ENCODE measurements around the gene TRIO.

Gene TRIO

DNA sequence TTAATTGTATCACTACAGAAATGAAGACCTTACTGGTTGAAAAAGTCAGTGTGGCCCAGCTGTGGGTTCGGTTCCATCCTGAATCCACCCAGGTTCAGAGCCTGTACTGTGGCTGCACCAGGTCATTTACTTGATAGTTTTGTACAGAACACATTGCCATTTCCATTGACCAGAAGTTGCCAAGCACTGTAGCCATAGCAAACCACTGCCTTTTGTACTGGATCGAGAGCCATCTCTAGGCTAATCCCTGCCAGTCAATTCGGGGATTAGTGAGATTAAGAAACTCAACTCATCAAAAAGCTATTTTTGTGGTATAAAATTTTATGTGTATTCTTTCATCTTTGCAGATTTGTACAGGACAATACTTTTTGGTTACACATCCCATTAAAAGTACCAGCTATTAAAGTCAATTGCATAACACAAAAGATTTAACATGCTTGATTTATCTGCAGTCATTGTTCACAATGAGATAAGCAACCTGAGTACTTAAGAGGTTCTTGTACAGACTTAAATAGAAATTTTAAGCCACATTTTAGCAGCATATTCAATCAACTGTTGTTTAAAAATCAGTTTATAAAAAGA lies 329.9 kb downstream of the TRIO start:
- DNase-seq: no peak

GRCh38 chr5:14475045-14475444 lies 331.9 kb downstream of the TRIO start:
- no peak for DNase-seq

DNA sequence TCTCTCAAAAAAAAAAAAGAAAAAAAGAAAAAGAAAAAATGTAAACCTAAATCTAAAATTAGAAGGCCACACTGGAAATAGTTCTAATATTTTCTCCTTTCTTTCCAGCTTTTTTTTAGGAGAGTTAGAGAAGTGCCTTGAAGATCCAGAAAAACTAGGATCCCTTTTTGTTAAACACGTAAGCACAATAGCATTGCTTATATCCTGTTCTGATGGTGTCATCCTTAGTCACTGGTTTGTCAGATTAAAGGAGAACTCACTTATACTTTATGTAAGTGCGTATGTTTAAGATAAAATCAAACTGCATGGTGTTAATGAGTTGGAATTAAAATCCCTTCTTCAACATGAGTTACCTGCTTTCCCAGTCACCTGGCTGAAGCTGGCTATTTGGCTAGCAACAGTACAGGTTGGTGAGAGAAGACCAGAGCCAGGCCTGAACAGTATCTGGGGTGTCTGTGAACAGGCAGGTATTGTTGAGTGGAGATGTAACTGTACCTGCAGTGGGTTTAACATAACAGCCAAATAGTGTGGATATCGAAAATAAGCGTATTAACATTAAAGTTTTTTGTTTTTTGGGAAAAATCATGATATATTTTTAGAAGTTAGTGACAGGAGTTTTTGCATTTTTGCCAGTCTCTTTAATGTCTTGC lies 333.8 kb downstream of the TRIO start:
- no peak for DNase-seq

DNA sequence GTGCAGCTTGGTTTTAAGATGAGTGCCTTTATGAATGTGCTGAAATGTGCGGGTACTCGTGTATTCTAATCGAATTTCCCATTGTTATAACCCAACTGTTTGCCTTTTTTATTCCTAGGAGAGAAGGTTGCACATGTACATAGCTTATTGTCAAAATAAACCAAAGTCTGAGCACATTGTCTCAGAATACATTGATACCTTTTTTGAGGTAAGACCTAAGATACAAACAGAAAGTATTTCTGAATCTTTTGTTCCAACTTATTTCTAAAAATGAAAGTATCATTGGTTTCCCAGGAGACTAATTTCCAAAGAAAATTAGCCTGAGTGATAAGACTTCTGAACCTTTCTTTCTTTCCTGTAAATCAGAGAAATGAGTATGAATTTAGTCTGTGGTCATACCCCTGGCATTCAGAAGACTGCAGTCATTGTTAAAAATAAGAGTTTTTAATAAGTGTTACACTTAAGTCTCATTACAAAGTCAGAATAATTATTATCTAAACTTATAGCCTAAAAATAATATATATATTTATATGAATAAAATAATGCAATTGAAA lies 336.1 kb downstream of the TRIO start:
- DNase-seq: no peak

- DNase-seq: no peak
Measured at GRCh38 chr5:14481349-14481748, 338.2 kb downstream of the TRIO start.

GRCh38 chr5:14482085-14482484 lies 338.9 kb downstream of the TRIO start:
- DNase-seq: no peak

DNA sequence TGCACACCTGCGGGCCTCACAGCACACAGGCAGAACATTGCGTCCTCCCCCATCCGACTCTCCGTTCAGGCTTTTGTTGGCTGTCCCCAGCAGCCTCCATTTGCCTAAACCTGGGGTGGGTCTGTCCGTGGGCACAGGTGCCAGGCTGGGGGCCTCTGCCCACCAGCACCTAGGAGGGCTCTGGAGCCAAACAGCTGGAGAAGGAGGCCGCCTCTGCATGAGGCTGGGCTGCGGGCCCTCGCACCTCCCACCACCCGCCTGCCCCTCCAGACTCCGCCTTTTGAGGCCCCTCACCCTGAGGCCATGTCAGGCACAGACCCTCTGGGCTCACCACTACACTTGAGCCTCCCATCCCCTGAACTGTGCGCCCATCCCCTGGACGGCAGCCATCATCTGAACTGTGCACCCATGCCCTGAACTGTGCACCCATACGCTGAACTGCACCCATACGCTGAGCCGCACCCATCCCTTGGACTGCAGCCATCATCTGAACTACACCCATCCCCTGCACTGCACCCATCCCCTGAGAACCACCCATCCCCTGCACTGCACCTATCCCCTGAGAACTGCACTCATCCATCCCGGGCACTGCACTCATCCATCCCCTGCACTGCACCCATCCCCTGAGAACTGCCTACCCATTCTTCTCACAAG lies 340.5 kb downstream of the TRIO start:
- no peak for DNase-seq

DNA sequence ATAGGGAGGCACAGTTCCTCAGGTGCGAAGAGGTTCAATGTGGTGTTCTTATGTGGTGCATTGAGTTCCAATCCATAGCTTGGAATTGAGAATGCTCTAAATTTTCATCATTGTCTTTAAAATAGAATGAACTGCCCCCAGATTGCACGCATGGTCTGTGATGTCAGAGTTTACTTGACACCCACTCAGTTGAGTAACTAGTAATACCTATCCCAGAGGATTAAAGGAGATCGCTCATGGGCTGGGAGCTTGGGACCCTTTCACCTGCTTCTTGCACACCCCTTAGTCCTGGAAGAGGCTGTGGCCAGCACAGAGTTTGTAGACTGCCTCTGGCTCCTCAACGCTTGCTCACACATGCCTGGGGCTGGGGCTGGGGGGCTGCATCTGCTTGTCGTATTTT lies 343.3 kb downstream of the TRIO start:
- no peak for DNase-seq

- DNase-seq: no peak
Measured at GRCh38 chr5:14486996-14487896, 344.1 kb downstream of the TRIO start.

DNA sequence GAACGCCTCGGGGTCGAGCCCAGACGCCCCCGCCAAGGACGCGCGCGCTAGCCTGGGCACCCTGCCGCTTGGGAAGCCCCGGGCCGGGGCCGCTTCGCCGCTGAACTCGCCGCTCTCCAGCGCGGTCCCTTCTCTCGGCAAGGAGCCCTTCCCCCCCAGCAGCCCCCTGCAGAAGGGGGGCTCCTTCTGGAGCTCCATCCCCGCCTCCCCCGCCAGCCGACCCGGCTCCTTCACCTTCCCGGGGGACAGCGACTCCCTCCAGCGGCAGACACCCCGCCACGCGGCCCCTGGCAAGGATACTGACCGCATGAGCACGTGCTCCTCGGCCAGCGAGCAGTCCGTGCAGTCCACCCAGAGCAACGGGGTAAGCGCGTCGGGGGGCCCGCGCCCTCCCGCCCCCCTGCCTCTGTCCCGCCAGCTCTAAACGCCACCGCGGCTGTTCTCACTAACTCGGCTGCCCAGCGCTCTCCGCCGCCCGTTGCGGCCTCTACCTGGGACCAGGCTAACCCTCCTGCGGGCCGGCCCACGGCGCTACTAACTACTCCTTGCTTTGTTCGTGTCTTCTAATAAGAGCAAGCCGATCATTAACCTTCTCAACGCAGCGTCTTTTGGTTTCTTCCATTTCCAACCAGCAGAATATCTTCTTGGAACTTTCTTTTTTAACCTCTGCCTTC lies 344.9 kb downstream of the TRIO start:
- no peak for DNase-seq

- no peak for DNase-seq
Measured at GRCh38 chr5:14488709-14489108, 345.6 kb downstream of the TRIO start.

DNA sequence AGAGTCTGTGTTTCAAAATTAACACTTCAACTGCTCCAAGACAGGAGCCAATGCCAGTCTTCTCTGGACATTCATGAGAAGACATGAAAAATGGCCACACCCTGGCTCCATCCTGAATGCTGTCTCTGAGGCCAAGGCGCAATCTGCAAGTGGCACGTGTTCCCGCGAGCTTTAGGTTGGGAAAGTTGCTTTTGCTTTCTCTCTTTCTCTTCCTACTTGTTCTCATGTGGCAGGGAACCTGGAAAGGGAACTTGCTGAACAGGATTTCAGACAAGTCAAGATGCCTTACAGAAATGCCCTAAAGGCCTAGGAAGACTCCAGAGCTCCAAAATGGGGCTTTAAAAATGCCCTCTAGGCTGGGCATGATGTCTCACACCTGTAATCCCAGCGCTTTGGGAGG lies 346.5 kb downstream of the TRIO start:
- DNase-seq: no peak

DNA sequence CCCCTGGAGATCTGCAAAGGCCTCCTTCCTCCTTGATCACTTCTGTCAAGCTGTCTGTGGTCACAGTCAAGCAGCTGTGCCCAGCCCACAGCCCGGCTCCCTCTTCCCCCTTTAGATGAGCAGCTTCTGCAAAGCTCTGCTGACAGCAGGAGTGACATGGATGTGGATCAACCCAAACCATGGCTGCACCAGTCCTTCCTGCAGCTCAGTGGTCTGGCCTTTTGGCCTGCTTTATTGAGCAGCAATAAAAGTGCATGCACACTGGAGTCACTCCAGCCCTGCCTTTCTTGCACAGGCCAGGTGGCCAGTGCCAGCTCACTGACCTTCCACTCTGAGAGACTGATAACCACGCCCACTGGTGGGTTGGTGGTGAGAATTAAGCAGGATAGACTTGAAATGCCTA lies 347.2 kb downstream of the TRIO start:
- DNase-seq: peak in 2 of 51 donors; percentile 16 to 23

- no peak for DNase-seq
Measured at GRCh38 chr5:14491015-14491915, 348.1 kb downstream of the TRIO start.

DNA sequence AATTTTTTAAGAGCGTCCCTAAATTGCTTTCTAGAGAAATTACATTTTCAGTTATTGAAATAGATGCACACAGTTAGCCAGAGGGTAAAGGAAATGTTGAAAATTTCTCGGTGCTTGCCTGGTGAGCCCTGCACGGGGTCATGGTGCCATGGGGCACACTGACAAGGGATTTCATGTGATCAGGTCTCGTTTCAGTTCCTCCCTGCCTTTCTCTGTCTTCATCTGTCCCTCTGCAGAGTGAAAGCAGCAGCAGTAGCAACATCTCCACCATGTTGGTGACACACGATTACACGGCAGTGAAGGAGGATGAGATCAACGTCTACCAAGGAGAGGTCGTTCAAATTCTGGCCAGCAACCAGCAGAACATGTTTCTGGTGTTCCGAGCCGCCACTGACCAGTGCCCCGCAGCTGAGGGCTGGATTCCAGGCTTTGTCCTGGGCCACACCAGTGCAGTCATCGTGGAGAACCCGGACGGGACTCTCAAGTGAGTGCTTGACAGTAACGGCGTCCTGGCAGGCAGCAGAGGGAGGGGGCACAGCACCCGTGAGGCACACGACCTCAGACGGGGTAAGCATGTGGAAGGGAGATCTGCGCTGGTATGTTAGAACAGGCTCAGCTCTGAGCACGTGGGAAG lies 349.3 kb downstream of the TRIO start:
- no peak for DNase-seq

GRCh38 chr5:14495301-14495700 lies 352.2 kb downstream of the TRIO start:
- DNase-seq: no peak

GRCh38 chr5:14497311-14497710 lies 354.2 kb downstream of the TRIO start:
- DNase-seq: no peak

GRCh38 chr5:14501353-14502293 lies 358.5 kb downstream of the TRIO start:
- DNase-seq: peak in 1 of 51 donors; percentile 47
